GM19438 (cell line): ENCODE measurements around the gene DCUN1D2.
A peak's percentile ranks its signal among the peaks of the same experiment; 100 is the strongest.
"Not testable (repeated sequence)": the region's sequence is repeated elsewhere in the genome, so short reads cannot be mapped to it uniquely, and the experiment has no call there.

Source experiments
- ATAC-seq: cut with Tn5 transposase; IDR thresholded peaks from one replicate; pipeline ENCODE4 v1.9.1; 2021; ENCODE audit warnings: low read depth; ENCODE audit not compliant: unreplicated experiment

Gene DCUN1D2

DNA sequence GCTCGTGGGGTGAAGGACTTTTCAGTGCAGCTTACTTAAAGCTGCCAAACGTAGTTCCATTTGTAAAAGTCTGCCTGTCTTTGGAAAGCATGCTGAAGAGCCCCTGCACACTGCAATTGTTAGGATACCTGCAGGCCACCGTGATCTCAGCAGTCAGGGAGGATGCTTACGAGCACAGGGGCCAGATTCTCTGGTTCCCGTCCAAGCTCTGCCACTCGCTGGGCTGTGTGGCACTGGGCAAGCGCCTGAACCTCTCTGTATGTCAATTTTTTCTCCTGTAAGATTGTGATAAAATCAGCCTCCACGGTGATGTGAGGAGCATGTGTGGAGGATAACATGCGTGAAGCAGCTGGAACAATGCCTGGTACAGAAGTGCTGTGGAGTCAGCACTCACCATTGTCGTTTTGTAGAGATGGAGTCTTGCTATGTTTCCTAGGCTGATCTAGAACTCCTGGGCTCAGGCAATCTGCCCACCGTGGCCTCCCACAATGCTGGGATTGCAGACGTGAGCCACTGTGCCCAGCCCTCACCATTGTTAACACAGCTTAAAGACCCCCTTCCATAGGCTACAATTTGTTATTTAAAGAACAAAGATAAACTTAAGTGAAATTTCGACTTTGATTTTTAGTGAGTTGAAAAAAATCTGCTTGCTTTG, 40.7 kb downstream of the DCUN1D2 start:
- ATAC-seq: no peak

- peak; percentile 48 for ATAC-seq
Measured at GRCh38 chr13:113448885-113449692, 41.4 kb downstream of the DCUN1D2 start.

- no peak for ATAC-seq
Measured at GRCh38 chr13:113448545-113448884, 42.0 kb downstream of the DCUN1D2 start.

DNA sequence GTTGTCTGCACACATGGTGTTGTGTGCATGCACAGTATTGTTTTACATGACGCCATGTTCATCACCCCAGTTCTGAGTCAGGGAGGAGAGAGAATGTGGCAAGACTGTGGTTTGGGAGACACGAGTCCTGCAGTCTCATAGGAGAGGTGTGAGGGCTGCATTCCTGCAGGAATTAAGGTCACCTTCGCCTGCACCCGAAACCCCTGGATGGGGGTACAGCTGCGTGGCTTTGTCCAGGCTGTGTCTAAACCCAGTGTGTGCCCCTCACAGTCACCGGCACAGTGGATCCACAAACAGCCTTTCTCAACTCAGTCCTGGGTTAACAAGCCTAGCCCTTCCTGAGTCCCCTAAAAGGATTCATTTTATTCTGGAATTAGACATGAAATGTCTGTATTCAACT, 42.9 kb downstream of the DCUN1D2 start:
- ATAC-seq: no peak

DNA sequence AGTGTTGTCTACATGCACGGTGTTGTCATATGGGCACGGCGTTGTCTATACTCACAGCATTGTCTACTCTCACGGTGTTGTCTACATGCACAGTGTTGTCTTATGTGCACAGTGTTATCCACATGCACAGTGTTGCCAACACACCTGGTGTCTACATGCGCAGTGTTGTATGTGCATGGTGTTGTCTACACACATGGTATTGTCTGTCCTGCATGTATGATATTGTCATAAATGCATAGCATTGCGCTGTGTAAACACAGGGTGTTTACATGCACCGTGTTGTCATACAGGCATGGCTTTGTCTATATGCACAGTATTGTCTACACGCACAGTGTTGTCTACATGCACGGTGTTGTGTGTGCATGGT, 44.0 kb downstream of the DCUN1D2 start:
- no peak for ATAC-seq

- peak; percentile 53 for ATAC-seq
Measured at GRCh38 chr13:113445791-113446487, 44.6 kb downstream of the DCUN1D2 start.

GRCh38 chr13:113443991-113444390, 46.5 kb downstream of the DCUN1D2 start:
- no peak for ATAC-seq

DNA sequence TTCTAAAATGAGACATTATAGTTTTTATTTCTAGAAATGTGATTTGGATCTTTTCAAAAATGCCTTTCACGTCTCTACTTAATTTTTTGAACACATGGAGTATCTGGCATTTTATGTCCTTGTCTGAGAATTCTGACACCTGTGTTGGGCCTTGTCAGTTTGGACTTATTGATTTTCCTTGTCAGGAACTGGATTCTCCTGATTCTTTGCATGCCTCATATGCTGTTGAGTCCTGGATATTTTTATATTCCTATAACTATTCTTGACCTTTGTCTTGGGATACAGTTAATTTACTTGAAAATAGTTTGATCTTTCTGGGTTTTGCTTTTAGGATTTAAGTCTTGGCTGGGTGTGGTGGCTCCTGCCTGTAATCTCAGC, 47.5 kb downstream of the DCUN1D2 start:
- ATAC-seq: no peak

DNA sequence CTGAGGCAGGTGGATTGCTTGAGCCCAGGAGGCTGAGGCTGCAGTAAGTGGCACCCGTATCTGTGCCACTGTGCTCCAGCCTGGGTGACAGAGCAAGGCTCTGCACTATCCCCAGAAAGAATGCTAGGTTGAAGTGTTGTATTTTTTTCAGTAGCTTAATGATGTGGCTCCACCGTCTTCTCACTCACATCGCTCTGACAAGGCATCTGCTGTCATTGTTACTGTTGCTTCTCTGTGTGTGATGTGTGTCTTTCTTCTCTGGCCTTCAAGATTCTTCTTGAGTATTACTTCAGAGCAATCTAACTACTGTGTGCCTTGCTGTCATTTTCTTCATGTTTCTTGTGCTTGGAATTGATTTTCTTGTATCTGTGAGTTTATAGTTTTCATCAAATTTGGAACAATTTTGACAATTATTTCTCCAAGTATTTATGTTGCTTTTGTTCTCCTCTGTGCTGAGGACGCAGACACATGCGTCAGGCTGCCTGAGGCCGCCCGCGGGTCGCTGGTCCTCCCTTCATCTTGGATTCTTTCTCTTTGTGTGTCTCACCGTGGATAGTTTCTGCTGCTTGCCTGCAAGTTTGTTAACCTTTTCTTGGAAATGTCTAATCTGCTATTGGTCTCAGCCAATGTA, 48.0 kb downstream of the DCUN1D2 start:
- no peak for ATAC-seq

- no peak for ATAC-seq
Measured at GRCh38 chr13:113441661-113442060, 48.9 kb downstream of the DCUN1D2 start.

- ATAC-seq: no peak
Measured at GRCh38 chr13:113437408-113438010, 53.0 kb downstream of the DCUN1D2 start.

DNA sequence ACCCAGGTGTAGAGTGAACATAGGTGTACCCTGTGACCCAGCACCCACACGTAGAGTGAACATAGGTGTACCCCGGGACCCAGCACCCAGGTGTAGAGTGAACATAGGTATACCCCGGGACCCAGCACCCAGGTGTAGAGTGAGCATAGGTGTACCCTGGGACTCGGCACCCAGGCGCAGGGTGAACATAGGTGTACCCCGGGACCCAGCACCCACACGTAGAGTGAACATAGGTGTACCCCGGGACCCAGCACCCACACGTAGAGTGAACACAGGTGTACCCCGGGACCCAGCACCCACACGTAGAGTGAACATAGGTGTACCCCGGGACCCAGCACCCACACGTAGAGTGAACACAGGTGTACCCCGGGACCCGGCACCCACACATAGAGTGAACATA, 53.6 kb downstream of the DCUN1D2 start:
- not testable (repeated sequence) for ATAC-seq

DNA sequence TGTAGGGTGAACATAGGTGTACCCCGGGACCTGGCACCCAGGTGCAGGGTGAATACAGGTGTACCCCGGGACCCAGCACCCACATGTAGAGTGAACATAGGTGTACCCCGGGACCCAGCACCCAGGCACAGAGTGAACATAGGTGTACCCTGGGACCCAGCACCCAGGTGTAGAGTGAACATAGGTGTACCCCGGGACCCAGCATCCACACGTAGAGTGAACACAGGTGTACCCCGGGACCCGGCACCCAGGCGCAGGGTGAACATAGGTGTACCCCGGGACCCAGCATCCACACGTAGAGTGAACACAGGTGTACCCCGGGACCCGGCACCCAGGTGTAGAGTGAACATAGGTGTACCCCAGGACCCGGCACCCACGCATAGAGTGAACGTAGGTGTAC, 54.6 kb downstream of the DCUN1D2 start:
- not testable (repeated sequence) for ATAC-seq

DNA sequence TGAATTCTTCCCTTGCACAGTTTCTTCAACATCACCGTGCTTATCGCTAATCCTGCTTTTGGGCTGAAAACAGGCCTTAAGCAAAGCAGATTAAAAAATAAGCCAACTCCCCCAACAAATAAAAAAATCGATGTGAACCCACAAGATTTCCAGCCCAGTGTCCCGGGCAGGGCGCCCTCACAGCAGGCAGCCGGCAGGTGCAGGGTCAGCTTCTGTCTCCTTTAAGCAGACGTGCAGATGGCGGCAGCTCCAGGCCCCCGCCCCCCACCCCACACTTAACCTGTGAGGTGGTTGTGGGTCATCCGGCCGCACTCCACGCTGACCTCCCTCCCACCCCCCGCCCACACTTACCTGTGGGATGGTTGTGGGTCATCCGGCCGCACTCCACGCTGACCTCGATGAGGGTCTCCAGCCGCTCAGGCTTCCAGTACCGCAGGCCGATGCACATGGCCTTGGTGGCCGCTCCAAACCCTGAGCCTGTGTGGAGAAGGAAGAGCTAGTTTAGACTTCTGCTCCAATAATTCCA, 57.1 kb downstream of the DCUN1D2 start:
- no peak for ATAC-seq

DNA sequence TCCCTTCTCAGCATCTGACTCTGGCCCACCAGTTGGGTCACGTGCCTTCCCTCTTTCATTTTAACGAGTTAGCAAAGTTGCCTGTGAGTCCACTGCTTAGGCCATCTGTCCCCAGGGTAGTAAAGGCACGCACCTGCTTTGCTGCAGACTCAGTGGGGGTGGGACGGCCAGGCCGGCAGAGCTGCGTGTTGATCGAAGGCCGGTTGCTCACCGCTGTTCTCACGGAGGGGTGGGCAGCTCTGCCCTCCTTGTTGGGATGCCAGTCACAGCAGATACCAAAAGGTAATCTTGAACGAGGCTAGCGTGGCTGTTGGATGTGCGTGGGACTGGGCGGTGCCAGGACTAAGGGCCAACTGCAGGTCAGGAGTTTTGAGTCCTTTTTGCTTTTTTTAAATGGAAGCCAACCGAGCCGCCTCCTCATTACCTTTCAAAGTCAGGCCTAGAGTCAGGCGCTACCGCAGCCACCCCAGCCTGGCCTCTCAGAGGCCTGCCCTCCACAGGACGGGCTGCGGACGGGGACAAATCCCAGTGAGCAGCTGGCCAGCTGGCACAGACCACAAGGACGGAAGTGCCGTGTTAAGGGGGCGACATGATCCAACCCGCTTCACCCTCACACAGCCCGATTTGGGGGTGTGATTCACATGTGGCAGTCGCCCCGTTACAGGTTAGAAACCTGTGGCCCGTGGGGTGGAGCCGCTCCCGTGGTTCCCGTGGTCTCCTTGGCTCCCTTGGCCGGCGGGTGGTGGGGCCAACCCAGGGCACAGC, 57.8 kb downstream of the DCUN1D2 start:
- ATAC-seq: no peak

DNA sequence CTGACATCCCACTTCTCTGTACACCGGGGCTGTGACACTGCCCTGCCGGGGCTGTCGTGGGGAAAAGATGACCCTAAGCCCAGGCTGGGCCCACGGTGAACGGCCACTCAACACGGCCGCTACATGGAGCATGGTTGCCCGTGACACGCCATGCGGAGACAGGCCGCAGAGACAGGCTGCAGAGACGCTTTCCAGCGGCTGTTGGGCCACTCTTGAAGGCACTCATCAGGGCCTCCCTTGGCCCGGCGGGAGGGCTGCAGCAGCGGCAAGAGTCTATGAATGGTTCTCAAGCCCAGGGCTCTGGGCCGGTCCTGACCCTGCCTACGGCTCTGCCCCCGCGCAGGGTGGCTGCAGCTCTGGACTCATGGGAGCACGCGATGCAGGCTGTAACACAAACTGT, 59.3 kb downstream of the DCUN1D2 start:
- ATAC-seq: no peak

GRCh38 chr13:113430378-113431110, 60.0 kb downstream of the DCUN1D2 start:
- no peak for ATAC-seq

GRCh38 chr13:113429608-113429985, 60.9 kb downstream of the DCUN1D2 start:
- no peak for ATAC-seq

- ATAC-seq: no peak
Measured at GRCh38 chr13:113428871-113429607, 61.5 kb downstream of the DCUN1D2 start.
